ENCODE measurements around the gene JDP2. TPM values are rescaled to one million over a fixed set of nuclear protein-coding genes. Genes with fewer than 3 reads are reported as not detected.

The JDP2 gene
- total RNA-seq, 4 donors from 2014 or later = 82.3 to 147 (median 106) TPM

GRCh38 chr14:75435473-75435872, 7.7 kb downstream of the JDP2 start:
- WGBS, 2 donors = 78 to 80% methylated on average over 6 of the region's 6 CpGs
- no peaks in the 10 kb centered on the region for H3K9me3 ChIP-seq
- no peak for DNase-seq (ENCODE audit: low spot score in 2 of 2)
- H3K36me3 ChIP-seq = peaks cover 0 to 70% (median 0%) of the 10 kb centered on the region in 3 donors
- TF ChIP-seq CTCF (IDR thresholded peaks at IDR 0.05) (no peak), EP300 (IDR thresholded peaks at IDR 0.05) (no peak), POLR2A (IDR thresholded peaks at IDR 0.05) (no peak)
- H3K4me1 ChIP-seq = peaks cover 0 to 94% (median 29%) of the 10 kb centered on the region in 4 donors
- H3K27me3 ChIP-seq = no peaks in the 10 kb centered on the region
- H3K4me3 ChIP-seq = no peak overlapping the region
- no peak overlapping the region for H3K27ac ChIP-seq

GRCh38 chr14:75437201-75438143, 9.7 kb downstream of the JDP2 start:
- H3K9me3 ChIP-seq = no peaks in the 10 kb centered on the region
- no peak for DNase-seq (ENCODE audit: low spot score in 2 of 2)
- peak overlapping the region in 1 of 4 donors; percentile 68 for H3K27ac ChIP-seq
- TF ChIP-seq CTCF (IDR thresholded peaks at IDR 0.05) (no peak), POLR2A (IDR thresholded peaks at IDR 0.05) (no peak)
- peaks cover 0 to 94% (median 25%) of the 10 kb centered on the region in 4 donors for H3K4me1 ChIP-seq
- 60 to 68% methylated on average over 14 of the region's 14 CpGs for WGBS, 2 donors
- H3K36me3 ChIP-seq = peaks cover 0 to 78% (median 0%) of the 10 kb centered on the region in 3 donors
- no peak overlapping the region for H3K4me3 ChIP-seq
- no peaks in the 10 kb centered on the region for H3K27me3 ChIP-seq

- peaks cover 0 to 100% (median 27%) of the 10 kb centered on the region in 4 donors for H3K4me1 ChIP-seq
- 49 to 60% methylated on average over 11 to 16 of the region's 16 CpGs for WGBS, 2 donors
- TF ChIP-seq POLR2A (IDR thresholded peaks at IDR 0.05) (no peak), EP300 (IDR thresholded peaks at IDR 0.05) (no peak), CTCF (IDR thresholded peaks at IDR 0.05) (no peak)
- peaks cover 0 to 71% (median 0%) of the 10 kb centered on the region in 3 donors for H3K36me3 ChIP-seq
- H3K27me3 ChIP-seq = no peaks in the 10 kb centered on the region
- no peak overlapping the region for H3K4me3 ChIP-seq
- no peaks in the 10 kb centered on the region for H3K9me3 ChIP-seq
- H3K27ac ChIP-seq = peak overlapping the region in 2 of 4 donors; percentile 5 to 68
- no peak for DNase-seq (ENCODE audit: low spot score in 2 of 2)
Observed at GRCh38 chr14:75438486-75439080, 10.8 kb downstream of the JDP2 start.

- no peaks in the 10 kb centered on the region for H3K9me3 ChIP-seq
- WGBS, 2 donors = 71 to 75% methylated on average over 13 of the region's 13 CpGs
- H3K4me3 ChIP-seq = no peak overlapping the region
- TF ChIP-seq POLR2A (IDR thresholded peaks at IDR 0.05) (no peak), CTCF (IDR thresholded peaks at IDR 0.05) (no peak), EP300 (IDR thresholded peaks at IDR 0.05) (no peak)
- no peak for DNase-seq (ENCODE audit: low spot score in 2 of 2)
- peak overlapping the region in 2 of 4 donors; percentile 5 to 68 for H3K27ac ChIP-seq
- H3K4me1 ChIP-seq = peaks cover 0 to 97% (median 27%) of the 10 kb centered on the region in 4 donors
- H3K36me3 ChIP-seq = peaks cover 0 to 70% (median 0%) of the 10 kb centered on the region in 3 donors
- no peaks in the 10 kb centered on the region for H3K27me3 ChIP-seq
Observed at GRCh38 chr14:75439989-75440388, 12.2 kb downstream of the JDP2 start.
